Stimulated activated CD8-positive, alpha-beta memory T cell treated with anti-CD3 and anti-CD28 coated beads, Interleukin-12 subunit alpha, Interleukin-12 subunit beta, amount 100 ng/mL, for 4 hours (primary cell): ENCODE data around the gene COL11A2.

Experiments used
- DNase-seq: peaks from one replicate; pipeline ENCODE4 v3.0.0-alpha.2; 2020; ENCODE audit warnings: low read depth

The COL11A2 gene

GRCh38 chr6:33206027-33206863, 14.0 kb upstream of the COL11A2 start:
- DNase-seq: no peak

- no peak for DNase-seq
Measured at GRCh38 chr6:33205191-33206026, 13.1 kb upstream of the COL11A2 start.

- peak; percentile 84 for DNase-seq
Measured at GRCh38 chr6:33204415-33205190, 12.3 kb upstream of the COL11A2 start, which contains the start of gene HSD17B8. Gene HSD17B8, plus strand, starts transcription at chr6:33204655. Its CDS starts 14 bp downstream, at chr6:33204669.

- no peak for DNase-seq
Measured at GRCh38 chr6:33204165-33204414, 11.8 kb upstream of the COL11A2 start.

DNA sequence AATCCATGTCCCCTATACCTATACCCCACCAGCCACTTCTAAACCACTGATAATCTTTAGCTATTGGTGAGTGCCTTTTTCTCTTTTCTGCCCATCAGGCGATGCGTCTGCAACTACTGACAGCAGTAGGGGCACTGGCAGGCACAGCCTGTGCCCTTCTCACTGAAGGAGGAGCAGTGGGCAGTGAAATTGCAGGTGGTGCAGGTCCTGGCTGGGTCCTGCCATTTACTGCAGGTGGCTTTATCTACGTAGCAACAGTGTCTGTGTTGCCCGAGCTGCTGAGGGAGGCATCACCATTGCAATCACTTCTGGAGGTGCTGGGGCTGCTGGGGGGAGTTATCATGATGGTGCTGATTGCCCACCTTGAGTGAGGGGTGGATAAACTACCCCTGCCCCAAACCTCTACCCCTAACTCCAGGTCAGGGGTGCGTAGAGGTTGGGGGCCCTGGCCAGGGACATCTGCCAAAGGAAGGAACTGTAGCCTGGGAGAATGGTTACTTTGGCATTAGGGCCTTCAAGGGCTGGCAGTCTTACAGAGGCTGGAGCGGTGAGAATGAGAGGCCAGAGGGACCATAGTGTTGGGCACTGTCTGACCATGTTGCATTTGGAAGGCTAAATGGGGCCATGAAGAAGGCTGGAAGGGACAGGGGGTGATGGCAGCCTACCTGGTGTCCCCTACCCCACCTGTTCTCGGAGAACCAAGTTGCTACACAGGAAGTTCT, 11.3 kb upstream of the COL11A2 start:
- DNase-seq: no peak

DNA sequence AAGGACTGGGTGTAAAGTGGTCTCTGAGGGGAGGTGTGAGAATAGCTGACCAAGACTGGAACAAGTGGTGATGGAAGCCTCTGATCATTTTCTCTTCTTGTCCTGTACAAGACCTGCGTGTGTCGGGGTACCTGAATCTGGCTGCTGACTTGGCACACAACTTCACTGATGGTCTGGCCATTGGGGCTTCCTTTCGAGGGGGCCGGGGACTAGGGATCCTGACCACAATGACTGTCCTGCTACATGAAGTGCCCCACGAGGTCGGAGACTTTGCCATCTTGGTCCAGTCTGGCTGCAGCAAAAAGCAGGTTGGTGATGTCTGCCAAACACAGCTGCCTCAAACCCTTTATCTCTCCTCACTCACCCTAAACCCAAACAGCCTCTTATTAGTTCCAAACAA, 10.5 kb upstream of the COL11A2 start:
- no peak for DNase-seq

DNA sequence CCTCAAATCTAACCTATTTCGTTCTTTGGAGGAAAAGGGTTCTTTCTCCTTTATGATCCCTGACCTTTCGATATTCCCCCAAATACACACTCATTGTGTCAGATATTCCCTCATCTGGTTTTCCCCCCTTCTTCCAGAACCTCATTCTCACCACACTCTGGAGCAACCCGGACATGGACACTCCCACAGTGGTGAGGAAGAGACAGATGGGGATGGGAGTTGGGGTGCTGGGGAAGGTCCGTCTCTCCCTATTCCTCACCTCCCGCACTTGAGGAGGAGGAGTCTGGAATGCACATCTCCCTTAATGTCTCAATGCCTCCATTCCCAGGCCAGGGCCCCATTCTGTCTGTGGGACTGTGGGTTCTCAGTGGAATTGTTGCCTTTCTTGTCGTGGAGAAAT, 9.7 kb upstream of the COL11A2 start:
- no peak for DNase-seq

DNA sequence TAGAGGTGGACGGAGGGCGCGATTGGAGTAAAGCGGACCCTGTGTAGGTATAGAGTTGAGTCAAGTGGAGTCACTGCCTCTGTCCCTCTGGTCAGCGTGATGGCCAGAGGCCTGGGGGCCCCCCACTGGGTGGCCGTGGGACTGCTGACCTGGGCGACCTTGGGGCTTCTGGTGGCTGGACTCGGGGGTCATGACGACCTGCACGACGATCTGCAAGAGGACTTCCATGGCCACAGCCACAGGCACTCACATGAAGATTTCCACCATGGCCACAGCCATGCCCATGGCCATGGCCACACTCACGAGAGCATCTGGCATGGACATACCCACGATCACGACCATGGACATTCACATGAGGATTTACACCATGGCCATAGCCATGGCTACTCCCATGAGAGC, 8.9 kb upstream of the COL11A2 start:
- no peak for DNase-seq

DNA sequence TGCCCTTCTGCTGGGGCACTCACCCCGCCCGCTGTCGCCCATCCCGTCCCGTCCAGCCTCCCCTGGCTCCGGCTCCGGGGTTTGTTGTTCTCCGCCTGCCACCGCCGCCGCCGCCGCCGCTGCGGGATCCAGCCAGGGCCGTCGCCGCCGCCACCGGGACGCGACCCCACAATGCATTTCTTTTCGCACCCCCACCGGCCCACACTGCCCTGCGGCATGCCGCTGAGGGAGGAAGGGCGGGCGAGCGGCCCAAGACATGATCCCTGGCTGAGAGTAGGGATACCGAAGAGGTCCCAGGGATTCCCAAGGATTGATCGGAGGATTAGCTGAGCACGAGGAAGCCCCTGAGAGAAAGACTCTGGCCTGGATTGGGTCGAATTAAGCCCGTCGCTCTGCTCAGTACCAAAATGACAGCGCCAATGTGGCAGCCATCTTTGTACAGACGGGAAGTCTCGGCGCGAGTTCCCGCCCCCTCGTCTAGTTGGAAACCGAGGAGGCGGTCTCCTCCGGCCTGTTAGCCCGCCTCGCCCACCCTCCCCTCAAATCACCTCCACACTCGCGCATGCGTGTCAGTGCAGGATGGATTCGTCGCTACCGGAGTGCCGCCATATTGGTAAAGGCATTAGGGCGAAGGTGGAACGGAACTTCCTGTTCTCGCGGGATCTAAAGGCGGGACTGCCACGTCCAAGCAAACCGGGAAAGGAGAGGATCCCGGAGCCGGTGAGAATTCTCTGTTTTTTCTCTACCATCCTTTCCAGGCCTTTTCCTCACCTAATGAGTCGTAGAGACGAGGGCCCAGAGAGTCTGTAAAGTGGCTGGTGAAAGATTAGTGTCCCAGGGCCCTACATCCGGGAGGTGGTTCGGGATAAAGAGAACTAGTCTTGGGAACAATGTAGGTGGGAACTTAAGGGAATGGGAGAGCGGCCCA, 8.2 kb upstream of the COL11A2 start, which contains the start of the genes RXRB and SLC39A7:
TSS of gene RXRB (minus strand) at position 447 of the 928 bp plus-strand sequence. CDS start at position 258, 189 bp downstream.
TSS of gene SLC39A7 (plus strand) at position 649 of the 928 bp plus-strand sequence. CDS start 379 bp downstream, outside the sequence.
- DNase-seq: peak; percentile 98

- peak; percentile 48 for DNase-seq
Measured at GRCh38 chr6:33199687-33200218, 7.5 kb upstream of the COL11A2 start.

- DNase-seq: no peak
Measured at GRCh38 chr6:33198853-33199436, 6.7 kb upstream of the COL11A2 start.

GRCh38 chr6:33198159-33198852, 6.0 kb upstream of the COL11A2 start:
- no peak for DNase-seq

DNA sequence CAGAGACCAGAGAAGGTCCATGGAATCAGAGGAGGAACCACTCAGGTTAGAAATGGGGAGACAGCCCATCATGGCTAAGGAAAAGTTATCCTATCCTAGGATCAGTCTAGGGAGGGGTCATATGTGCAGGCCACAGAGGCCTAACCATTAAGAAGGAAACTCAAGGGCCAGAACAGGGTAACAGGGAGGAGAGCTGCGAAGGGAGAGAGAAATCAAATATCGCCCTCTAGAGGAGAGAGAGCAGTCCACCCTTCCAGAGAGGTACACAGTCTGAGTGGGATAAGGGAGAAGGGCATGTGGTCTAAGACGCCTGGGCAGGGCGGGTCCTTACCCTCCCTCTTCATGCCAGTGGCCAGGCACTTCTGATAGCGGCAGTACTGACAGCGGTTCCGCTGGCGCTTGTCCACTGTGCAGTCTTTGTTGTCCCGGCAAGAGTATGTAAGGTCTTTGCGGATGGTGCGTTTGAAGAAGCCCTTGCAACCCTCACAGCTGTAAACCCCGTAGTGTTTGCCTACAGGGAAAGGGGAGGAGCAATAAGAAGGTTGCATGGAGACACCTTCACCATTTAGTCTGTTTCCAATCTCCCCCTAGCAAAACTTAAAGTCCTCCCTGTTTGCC, 5.3 kb upstream of the COL11A2 start:
- no peak for DNase-seq

GRCh38 chr6:33195304-33196165, 3.3 kb upstream of the COL11A2 start:
- no peak for DNase-seq

GRCh38 chr6:33194431-33194979, 2.2 kb upstream of the COL11A2 start:
- no peak for DNase-seq

DNA sequence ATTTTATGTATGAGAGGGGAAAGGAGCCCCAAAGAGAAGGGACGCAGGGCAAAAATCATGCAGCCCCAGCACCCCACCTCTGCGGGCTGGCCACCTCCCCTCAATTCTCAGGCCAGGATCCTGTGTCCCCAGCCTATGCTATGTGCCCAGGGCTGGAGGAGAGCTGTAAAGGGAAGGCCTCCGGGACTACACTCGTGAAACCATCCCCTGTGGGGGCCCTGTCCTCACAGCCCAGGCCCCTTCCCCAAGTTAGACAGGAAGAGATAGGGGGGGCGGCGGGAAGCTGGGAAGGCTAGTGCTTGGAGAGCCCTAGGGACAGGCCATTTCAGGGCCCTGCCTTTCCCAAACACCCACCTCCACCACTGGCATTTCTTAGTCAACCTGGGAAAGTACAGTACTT, 1.4 kb upstream of the COL11A2 start:
- DNase-seq: no peak
